NCI-H2196 treated with DMSO at 0.1 percent for 48 hours (cell line): Measurements from ENCODE around the gene HOXC9.

Experiments
- DNase-seq: peaks from one replicate; lab custom pipeline; 2025; ENCODE audit not compliant: unreplicated experiment; lab: John Stamatoyannopoulos, UW

HOXC9 gene

DNA sequence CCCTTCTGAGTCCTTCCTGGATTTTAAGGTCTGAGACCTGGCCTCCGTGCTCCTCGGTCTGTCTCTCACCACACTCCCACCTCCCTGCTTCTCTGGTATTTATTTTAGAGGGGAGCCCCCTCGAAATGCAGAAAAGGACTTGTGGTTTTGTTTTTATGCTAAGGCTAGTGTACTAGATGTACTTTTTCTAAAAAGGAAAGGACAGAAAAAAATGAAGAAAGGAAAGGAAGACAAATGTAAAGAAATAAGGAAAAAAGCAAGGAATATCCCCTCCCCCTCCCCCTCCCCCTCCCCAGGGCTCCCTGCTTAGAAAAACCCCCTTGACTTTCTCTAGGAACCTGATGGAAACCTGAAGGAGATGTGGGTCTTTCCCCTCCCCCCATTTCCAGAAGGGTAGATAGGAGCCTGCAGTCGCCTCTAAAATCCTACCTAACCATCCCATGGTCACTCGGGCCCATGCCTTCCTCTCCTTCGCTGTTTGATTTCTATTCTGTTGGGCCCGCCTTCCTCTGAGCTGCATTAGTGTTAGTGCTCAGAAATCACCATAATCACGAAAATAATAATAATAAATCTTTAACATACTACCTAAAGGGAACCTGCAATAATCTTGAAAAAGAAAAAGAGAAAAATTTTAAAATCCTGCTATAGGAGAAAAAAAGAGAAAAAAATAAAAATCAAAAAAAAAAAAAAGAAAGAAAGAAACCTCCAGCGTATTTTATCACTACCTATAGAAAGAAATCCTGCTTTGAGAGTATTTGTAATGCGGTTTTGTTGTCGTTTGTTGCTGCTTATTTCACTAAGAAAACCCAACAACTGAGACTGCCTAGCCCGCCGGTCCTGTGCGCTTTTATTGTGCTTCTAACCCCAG lies 11.9 kb downstream of the HOXC9 start:
- no peak for DNase-seq

GRCh38 chr12:54012631-54013409 lies 12.9 kb downstream of the HOXC9 start:
- DNase-seq = no peak

DNA sequence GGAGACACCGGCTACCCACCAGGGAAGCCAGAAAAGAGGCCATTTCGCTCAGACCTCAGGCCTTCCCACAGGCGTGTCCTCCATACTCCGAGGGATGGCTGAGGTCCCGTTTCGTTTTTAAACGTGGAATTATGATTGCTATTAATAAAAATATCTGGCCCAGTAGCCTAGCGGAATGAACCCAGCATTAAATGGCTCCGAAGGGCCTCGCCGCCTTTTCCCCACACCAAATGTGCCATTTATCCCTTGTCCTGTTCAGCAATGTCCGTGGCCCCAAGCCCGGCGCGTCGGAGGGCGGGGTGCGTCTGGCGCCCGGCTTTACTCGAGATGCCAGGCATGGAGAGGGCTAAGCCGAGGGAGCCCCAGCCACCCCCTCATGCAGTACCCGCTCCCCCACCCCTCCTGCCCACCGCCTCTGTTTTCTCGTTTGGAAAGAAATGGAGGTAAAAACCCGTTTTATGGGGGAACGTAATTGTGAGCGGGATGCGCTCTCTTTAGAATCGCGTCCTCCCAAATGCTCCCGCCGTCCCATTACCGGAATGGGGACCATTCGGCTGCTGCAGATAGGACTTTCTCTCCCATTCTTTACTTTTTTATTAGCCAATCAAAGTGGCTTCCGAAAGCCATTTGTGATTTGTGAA lies 14.5 kb downstream of the HOXC9 start:
- no peak for DNase-seq

DNA sequence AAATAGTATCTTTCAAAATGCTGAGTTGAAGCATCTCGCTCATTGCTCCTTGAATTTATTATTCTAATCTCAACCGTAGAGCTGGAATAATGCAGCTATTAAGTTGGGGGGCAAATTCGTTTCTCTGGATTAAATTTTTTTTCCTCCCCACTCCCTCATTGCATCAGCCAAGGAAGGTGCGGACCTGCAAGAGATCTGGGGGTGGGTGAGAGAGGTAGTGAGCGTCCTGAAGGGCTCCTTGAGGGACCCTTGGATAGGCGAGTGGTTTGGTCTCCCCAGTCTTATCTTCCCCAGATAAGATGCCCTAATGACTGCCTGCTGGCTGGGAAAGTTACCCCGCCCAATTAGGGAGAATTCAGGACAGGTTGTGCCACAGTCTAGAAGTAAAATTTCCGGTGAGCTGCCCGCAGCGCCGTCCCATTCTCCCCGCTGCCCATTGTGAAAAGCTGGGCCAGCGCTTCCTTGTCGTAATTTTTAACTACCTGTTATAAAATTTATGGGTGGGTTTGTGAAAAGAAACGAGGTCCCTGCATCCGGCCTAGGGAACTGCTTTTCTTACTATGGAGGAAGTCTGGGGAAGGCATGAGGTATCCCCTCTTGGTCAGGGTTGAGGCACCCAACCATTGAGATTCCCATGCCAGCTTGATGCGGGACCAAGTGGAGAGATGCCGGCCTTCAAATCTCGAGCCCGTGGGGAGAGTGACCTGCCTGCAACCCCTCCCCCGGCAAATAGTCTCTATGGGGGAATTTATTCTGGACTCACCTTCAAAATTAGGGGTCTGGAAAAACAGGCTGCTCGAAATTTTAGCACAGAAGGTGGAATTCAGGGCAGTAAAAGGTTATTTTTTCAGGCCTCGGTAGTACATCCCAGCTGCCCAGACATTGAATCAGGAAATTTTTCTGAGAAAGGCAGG lies 15.3 kb downstream of the HOXC9 start:
- no peak for DNase-seq

DNA sequence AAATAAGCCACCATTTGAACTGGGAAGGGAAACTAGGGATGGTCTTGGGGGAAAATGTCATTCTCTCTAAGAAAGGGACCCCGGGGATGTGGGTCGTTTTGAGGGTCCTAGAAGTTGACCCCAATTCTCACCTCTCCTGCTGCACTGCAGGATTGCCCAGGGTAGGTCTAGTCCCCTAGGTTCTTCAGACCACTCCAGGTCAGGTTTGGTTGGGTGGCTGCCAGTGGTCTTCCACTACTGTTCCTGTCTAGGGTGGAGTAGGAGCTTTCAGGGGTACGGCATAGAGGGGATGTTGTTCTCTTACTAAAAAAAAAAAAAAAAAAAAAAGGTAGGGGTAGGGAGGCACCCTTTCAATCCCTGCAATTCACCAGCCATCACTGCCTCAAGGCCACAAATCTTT lies 16.1 kb downstream of the HOXC9 start:
- DNase-seq = no peak

- DNase-seq = peak; percentile 39
Observed at GRCh38 chr12:54016478-54016964, 16.6 kb downstream of the HOXC9 start.

- peak; percentile 81 for DNase-seq
Observed at GRCh38 chr12:54017027-54017788, 17.2 kb downstream of the HOXC9 start.

- DNase-seq = peak; percentile 96
Observed at GRCh38 chr12:54017878-54018467, 18.0 kb downstream of the HOXC9 start.

GRCh38 chr12:54018468-54018984 lies 18.6 kb downstream of the HOXC9 start:
- no peak for DNase-seq

DNA sequence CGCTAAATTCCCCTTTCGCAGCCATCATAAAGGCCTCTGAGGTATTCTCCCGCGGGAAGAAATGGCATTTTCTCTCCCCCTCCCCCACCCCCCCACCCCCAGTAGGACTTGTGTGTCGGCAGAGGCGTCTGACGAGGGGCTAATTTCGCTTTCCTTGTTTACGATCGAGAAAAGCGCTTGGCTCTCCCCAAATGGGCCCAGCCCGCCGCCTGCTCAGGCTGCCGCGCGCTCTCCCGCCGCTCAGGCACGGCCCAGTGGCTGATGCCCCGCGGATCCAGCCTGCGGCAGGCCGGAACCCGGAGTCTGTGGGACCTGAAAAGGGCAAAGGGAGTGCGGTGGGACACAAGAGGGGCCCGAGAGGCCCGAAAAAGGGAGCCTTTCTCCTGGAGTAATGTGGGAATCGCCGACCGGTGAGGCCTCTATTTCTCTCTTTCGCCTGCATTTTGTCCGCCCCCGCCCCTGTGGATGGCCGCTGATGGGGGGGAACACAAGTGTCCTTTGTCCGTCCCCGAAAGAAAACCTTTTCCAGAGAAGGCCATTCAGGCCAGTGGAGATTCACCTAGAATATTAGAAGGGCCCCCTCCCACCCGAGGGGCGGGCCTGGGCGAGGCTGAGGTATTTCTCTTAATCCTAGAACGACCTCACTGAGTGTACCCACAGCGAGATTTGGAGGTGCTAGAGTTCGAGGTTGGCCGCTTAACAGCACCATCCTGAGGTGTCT lies 19.3 kb downstream of the HOXC9 start:
- no peak for DNase-seq

GRCh38 chr12:54019924-54020590 lies 20.1 kb downstream of the HOXC9 start:
- DNase-seq = no peak

- no peak for DNase-seq
Observed at GRCh38 chr12:54020591-54021405, 20.8 kb downstream of the HOXC9 start.

DNA sequence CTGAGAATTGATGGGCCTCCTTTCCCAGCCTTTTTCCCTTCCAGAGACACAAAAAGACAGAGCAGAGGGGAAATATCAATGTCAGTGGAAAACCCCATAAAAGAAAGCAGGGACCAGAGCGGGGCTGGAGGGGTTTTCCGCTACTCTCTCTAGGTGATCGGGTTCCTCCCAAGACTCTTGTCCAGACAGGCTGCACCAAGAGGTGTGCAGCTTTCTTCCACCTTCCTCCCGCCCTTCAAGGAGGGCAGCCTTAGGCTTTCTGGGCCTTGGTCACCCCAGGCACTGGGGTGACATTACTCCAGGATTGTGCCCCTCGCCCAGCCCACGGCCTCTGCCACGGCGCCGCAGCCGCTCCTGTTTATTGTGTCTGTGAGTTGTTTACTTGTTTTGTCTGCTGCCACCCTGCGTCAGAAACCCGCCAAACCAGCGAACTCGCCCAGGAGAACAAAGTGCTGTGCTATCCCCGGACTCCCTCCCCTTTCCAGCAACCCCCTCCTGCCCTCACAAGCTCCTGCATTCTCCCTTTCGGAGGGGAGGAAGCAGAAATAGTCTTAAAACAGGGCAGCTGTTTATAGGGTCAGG lies 21.6 kb downstream of the HOXC9 start:
- DNase-seq = no peak

DNA sequence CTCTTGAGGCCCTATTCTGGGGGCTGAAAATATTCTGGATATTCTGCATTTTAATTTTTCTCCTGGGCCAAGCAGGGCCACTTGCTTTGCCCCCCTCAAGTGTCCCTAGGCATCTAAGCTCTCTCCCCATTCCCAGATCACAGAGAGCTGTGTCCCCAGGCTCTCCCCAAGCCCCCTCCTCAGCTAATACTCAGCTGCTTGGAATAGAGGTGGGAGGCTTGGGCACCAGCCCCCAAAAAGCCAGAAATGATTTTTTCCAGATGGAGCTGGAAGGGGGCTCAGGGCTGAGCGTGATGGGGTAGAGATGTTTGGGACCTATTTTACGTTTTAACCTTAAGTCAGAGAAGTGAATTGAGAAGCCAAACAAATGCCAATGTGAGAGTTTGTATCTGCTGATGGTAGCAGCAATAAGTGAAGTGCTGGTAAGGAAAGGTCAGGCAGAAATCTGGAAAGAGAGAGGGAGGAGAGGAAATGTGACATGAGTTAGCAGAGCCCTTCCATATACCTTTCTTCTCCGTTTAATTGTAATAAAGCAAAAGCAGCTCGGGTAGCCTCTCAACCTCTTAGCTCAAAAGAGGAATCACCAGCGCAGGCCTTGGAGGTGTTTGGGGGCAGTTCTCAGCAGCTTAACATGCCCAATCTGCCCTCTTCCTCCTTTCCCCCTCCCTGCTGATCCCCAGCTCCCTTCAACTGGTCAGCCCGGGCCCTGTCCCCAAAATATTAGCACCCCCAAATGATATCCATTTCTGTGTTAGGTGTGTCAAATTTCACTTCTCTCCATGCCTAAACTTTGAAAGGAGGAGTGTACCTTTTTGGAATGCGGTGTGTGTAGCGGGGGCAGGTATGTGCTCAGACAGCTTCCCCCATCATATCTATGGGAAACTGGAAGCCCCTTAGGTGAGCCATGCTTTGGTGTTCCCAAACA lies 23.3 kb downstream of the HOXC9 start:
- no peak for DNase-seq

DNA sequence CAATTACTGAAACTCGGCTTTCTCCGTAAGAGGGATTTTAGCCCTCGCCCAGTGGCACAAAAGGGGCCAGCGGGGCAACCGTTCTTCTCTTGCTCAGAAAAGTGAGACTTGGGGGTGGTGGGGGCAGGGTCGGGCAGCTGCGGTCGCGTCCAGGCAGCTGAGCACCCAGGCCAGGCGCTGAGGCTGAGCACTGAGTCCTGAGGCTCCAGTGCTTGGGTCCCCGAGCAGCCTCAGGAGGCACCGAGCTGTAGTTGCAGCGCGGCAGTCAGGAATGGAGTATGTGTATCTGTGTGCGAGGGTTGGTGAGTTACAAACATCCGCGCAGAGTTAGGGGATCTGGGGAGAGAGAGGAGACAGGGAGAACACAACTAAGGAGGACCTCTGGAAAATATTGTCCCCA lies 24.2 kb downstream of the HOXC9 start:
- no peak for DNase-seq
